SK-N-SH (cell line): Measurements from ENCODE around the gene SF3B6. TPM values are rescaled to one million over a fixed set of nuclear protein-coding genes. Genes with fewer than 3 reads are reported as not detected.

Experiments used
- CTCF ChIA-PET: fragments of 300-600, 350-600 bp; formaldehyde crosslinking; extraction: SDS; loops from one replicate; lab custom pipeline; 2021; lab: Yijun Ruan, JAX
- POLR2A ChIA-PET: fragments of 350-600 bp; sonication (Branson Sonifier 250); formaldehyde crosslinking; extraction: SDS; loops from one replicate; lab custom pipeline; 2020; ENCODE audit warnings: antibody characterized with exemption, inconsistent platforms; lab: Yijun Ruan, JAX
- DNase-seq: peaks from one replicate; pipeline ENCODE4 v3.0.0; 2012
- H2AFZ ChIP-seq: fragments of 200-600 bp; sonication (generic); 2 replicates; pipeline ENCODE4 v1.8.1; 2016; ENCODE audit warnings: antibody characterized with exemption, mild to moderate bottlenecking, low read depth
- H3F3A ChIP-seq: fragments of 200-600 bp; sonication (generic); replicated peaks from 2 replicates; pipeline ENCODE3; 2016; ENCODE audit warnings: antibody characterized with exemption, mild to moderate bottlenecking; ENCODE audit not compliant: insufficient read depth
- H3K27ac ChIP-seq, 2 experiments: fragments of 200-500 bp in 1 of 2; fragments of 200-600 bp in 1 of 2; sonication (Bioruptor generic) in 1 of 2; sonication (generic), shearing (Covaris generic) in 1 of 2; 2 replicates each; pipeline versions ENCODE4 v1.5.1 to v1.6.1; 2014 to 2016; ENCODE audit warnings: low read depth in 2 of 2, inconsistent platforms in 1 of 2, low read length in 1 of 2, mild to moderate bottlenecking in 1 of 2, mixed read lengths in 1 of 2
- H3K27me3 ChIP-seq: fragments of 200-600 bp; sonication (generic), shearing (Covaris generic); 2 replicates; pipeline ENCODE4 v1.6.1; 2016; ENCODE audit warnings: mixed run types; ENCODE audit not compliant: insufficient read depth
- H3K36me3 ChIP-seq, 2 experiments: fragments of 200-500 bp in 1 of 2; fragments of 200-600 bp in 1 of 2; sonication (Bioruptor generic) in 1 of 2; sonication (generic) in 1 of 2; replicated peaks in 1 of 2; 2 replicates each; pipeline versions ENCODE3 to v1.5.1; 2014 to 2016; ENCODE audit warnings: low read length in 1 of 2, mild to moderate bottlenecking in 1 of 2; ENCODE audit not compliant: insufficient read depth in 2 of 2, control insufficient read depth in 1 of 2
- H3K4me1 ChIP-seq, 2 experiments: fragments of 200-500 bp in 1 of 2; fragments of 200-600 bp in 1 of 2; sonication (Bioruptor generic) in 1 of 2; sonication (generic), shearing (Covaris generic) in 1 of 2; 2 replicates each; pipeline versions ENCODE4 v1.5.1 to v1.6.1; 2014 to 2016; ENCODE audit warnings: low read depth in 1 of 2, low read length in 1 of 2, mixed run types in 1 of 2; ENCODE audit not compliant: insufficient read depth in 2 of 2, control insufficient read depth in 1 of 2
- H3K4me2 ChIP-seq: fragments of 200-600 bp; sonication (generic), shearing (Covaris generic); 2 replicates; pipeline ENCODE4 v1.6.1; 2017; ENCODE audit warnings: mixed run types
- H3K4me3 ChIP-seq, 2 experiments: fragments of 200-500 bp in 1 of 2; fragments of 200-600 bp in 1 of 2; sonication (Bioruptor generic) in 1 of 2; sonication (generic), shearing (Covaris generic) in 1 of 2; 2 replicates each; pipeline versions ENCODE4 v1.5.1 to v1.8.1; 2014 to 2016; ENCODE audit warnings: low read depth in 2 of 2, inconsistent platforms in 1 of 2, low read length in 1 of 2, mild to moderate bottlenecking in 1 of 2, mixed read lengths in 1 of 2, moderate library complexity in 1 of 2
- H3K79me2 ChIP-seq: fragments of 200-600 bp; sonication (generic); 2 replicates; pipeline ENCODE4 v1.8.1; 2017; ENCODE audit warnings: mild to moderate bottlenecking; ENCODE audit not compliant: insufficient read depth
- H3K9ac ChIP-seq: fragments of 200-600 bp; sonication (generic); 2 replicates; pipeline ENCODE4 v1.6.1; 2017; ENCODE audit warnings: mixed run types
- H3K9me2 ChIP-seq: fragments of 200-600 bp; sonication (generic); 2 replicates; pipeline ENCODE4 v1.6.1; 2017; ENCODE audit warnings: mixed run types
- H3K9me3 ChIP-seq: fragments of 200-600 bp; sonication (generic); 2 replicates; pipeline ENCODE4 v1.6.1; 2017; ENCODE audit warnings: mixed run types, mild to moderate bottlenecking, moderate library complexity
- H4K20me1 ChIP-seq: fragments of 200-600 bp; sonication (generic); 2 replicates; pipeline ENCODE4 v1.6.1; 2017; ENCODE audit warnings: mild to moderate bottlenecking, mixed run types; ENCODE audit not compliant: insufficient read depth
- ELF1 ChIP-seq: IDR thresholded peaks from 2 replicates; pipeline ENCODE4 v1.4.0; 2012
- EZH2phosphoT487 ChIP-seq: fragments of 200-600 bp; sonication (generic); IDR thresholded peaks from 2 replicates; pipeline ENCODE4 v1.6.1; 2017; ENCODE audit warnings: low read depth, mixed run types, mild to moderate bottlenecking, antibody characterized with exemption, moderate library complexity, borderline replicate concordance
- FOXM1 ChIP-seq: IDR thresholded peaks from 2 replicates; pipeline ENCODE4 v1.4.0; 2012; ENCODE audit warnings: low read depth, mild to moderate bottlenecking
- GABPA ChIP-seq: IDR thresholded peaks from 2 replicates; pipeline ENCODE4 v1.4.0; 2012; ENCODE audit warnings: low read depth, mild to moderate bottlenecking
- USF1 ChIP-seq: IDR thresholded peaks from 2 replicates; pipeline ENCODE4 v1.4.0; 2012; ENCODE audit warnings: low read depth, borderline replicate concordance
- YY1 ChIP-seq: IDR thresholded peaks from 2 replicates; pipeline ENCODE4 v1.4.0; 2012; ENCODE audit warnings: low read depth, mild to moderate bottlenecking
- WGBS: methylation state at CpG from one replicate; pipeline ENCODE4 v1.1.6; 2017; ENCODE audit warnings: low lambda C conversion rate; 5-methylcytosine and 5-hydroxymethylcytosine counted together
- polyA plus RNA-seq, 3 experiments: library from polyadenylated mRNA; depleted of rRNA; stranded (reverse); fragments of >200 nt; gene quantifications; 2 replicates each; pipeline ENCODE4 v1.2.3, GENCODE V29; 2012
- TF ChIP-seq, protein P1 (sequence below): fragments of 150-350 bp; IDR thresholded peaks from 2 replicates; pipeline ENCODE4 v1.6.1; 2016; ENCODE audit warnings: mild to moderate bottlenecking, low read depth, low read length

The SF3B6 gene
- polyA plus RNA-seq, 1 of the 3 experiments (the other 2 are of a cell fraction), result 275 TPM

GRCh38 chr2:24086241-24086640 lies 10.1 kb upstream of the SF3B6 start:
- no peaks in the 10 kb centered on the region for H3K9me2 ChIP-seq
- H3K4me1 ChIP-seq, result peaks cover 0 to 21% of the 10 kb centered on the region in 2 experiments; a peak in 2 of 4 replicates
- H4K20me1 ChIP-seq, result no peaks in the 10 kb centered on the region
- DNase-seq, result no peak
- H3K9ac ChIP-seq, result no peak overlapping the region
- WGBS, result 92% methylated on average over 1 of the region's 1 CpG
- peaks cover 13% of the 10 kb centered on the region; the same call in 1 of the 2 replicates for H3K79me2 ChIP-seq
- no peak overlapping the region for H3K27ac ChIP-seq
- CTCF ChIA-PET, result no interaction called here
- TF ChIP-seq GABPA (no peak), ELF1 (no peak), EZH2phosphoT487 (no peak), YY1 (no peak), USF1 (no peak)
- TF ChIP-seq, protein P1, sequence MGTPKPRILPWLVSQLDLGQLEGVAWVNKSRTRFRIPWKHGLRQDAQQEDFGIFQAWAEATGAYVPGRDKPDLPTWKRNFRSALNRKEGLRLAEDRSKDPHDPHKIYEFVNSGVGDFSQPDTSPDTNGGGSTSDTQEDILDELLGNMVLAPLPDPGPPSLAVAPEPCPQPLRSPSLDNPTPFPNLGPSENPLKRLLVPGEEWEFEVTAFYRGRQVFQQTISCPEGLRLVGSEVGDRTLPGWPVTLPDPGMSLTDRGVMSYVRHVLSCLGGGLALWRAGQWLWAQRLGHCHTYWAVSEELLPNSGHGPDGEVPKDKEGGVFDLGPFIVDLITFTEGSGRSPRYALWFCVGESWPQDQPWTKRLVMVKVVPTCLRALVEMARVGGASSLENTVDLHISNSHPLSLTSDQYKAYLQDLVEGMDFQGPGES, result no peak
- TF ChIP-seq, all 33 proteins: peak for 0
- Histone ChIP-seq H3K4me2 (no peak overlapping the region), H3F3A (peaks cover 29% of the 10 kb centered on the region), H3K4me3 (no peak overlapping the region), H3K9me3 (no peaks in the 10 kb centered on the region), H3K27me3 (no peaks in the 10 kb centered on the region), H2AFZ (no peak overlapping the region), H3K36me3 (peaks cover 12 to 19% of the 10 kb centered on the region in 2 experiments)
- POLR2A ChIA-PET, result no interaction called here

DNA sequence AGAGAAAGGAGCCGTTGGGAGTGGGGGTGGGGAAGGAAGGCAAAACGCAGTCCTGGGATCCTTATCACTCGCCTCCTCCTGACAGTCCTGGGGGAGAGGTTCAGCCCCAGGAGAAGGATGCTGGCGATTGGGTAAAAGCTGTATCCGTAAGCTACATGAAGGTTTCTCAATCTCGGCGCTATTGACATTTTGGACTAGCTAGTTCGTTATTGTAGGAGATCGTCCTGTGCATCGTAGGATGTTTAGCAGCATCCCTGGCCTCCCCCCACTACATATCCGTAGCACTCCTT lies 9.0 kb upstream of the SF3B6 start:
- DNase-seq, result no peak
- ChIA-PET POLR2A (interaction anchor here (0.5 to 3.0 kb wide), 9 partner anchors 9 to 1408 kb away, joined by 3 to 66 read pairs (median 11); partner anchors contain the start of genes ATAD2B, FAM228B, ITSN2 and PFN4), CTCF (interaction anchor here (0.8 to 5.8 kb wide), 39 partner anchors 9 to 742 kb away, joined by 3 to 75 read pairs (median 5); partner anchors contain the start of genes ATAD2B, FAM228B, FKBP1B and ITSN2)
- 49% methylated on average over 11 of the region's 11 CpGs for WGBS
- peak overlapping the region; percentile 86 to 95 for H3K27ac ChIP-seq
- H3K9me2 ChIP-seq, result no peaks in the 10 kb centered on the region
- H4K20me1 ChIP-seq, result no peaks in the 10 kb centered on the region
- H3K27me3 ChIP-seq, result no peaks in the 10 kb centered on the region
- peaks cover 13% of the 10 kb centered on the region; the same call in 1 of the 2 replicates for H3K79me2 ChIP-seq
- peak overlapping the region; percentile 82 for H3K9ac ChIP-seq
- no peak for TF ChIP-seq FOXM1
- peaks cover 29% of the 10 kb centered on the region for H3F3A ChIP-seq
- H3K4me1 ChIP-seq, result peaks cover 0 to 21% of the 10 kb centered on the region in 2 experiments; a peak in 2 of 4 replicates
- H3K4me3 ChIP-seq, result peak overlapping the region; percentile 66 to 72
- H2AFZ ChIP-seq, result peak overlapping the region; percentile 95
- H3K36me3 ChIP-seq, result peaks cover 20 to 27% of the 10 kb centered on the region in 2 experiments
- no peaks in the 10 kb centered on the region for H3K9me3 ChIP-seq
- H3K4me2 ChIP-seq, result peak overlapping the region; percentile 87
